Duodenal mucosa (tissue), 2 donors: ENCODE results near the gene SPSB1.

ENCODE experiments used
- H3K27ac ChIP-seq: one replicate; pipeline ENCODE4 v1.7.0; 2013; ENCODE audit warnings: low read depth, low read length
- H3K27me3 ChIP-seq, 2 donors: one replicate each; pipeline ENCODE4 v1.7.0; 2013; ENCODE audit warnings: low read length in 2 of 2, control low read depth in 1 of 2; ENCODE audit not compliant: insufficient read depth in 2 of 2, control insufficient read depth in 1 of 2
- H3K36me3 ChIP-seq, 2 donors: one replicate each; pipeline ENCODE4 v1.7.0; 2013; ENCODE audit warnings: low read length in 2 of 2, control low read depth in 1 of 2; ENCODE audit not compliant: insufficient read depth in 2 of 2, control insufficient read depth in 1 of 2
- H3K4me1 ChIP-seq, 2 donors: one replicate each; pipeline ENCODE4 v1.7.0; 2013; ENCODE audit warnings: low read length in 2 of 2, control low read depth in 1 of 2; ENCODE audit not compliant: insufficient read depth in 2 of 2, control insufficient read depth in 1 of 2
- H3K4me3 ChIP-seq, 2 donors: one replicate each; pipeline ENCODE4 v1.7.0; 2013; ENCODE audit warnings: low read length in 2 of 2, low read depth in 1 of 2
- H3K9ac ChIP-seq, 2 donors: one replicate each; pipeline ENCODE4 v1.7.0; 2013; ENCODE audit warnings: low read length in 2 of 2, low read depth in 1 of 2
- H3K9me3 ChIP-seq, 2 donors: one replicate each; pipeline ENCODE4 v1.7.0; 2013; ENCODE audit warnings: low read length in 2 of 2, control low read depth in 1 of 2; ENCODE audit not compliant: control insufficient read depth in 1 of 2

Gene SPSB1

DNA sequence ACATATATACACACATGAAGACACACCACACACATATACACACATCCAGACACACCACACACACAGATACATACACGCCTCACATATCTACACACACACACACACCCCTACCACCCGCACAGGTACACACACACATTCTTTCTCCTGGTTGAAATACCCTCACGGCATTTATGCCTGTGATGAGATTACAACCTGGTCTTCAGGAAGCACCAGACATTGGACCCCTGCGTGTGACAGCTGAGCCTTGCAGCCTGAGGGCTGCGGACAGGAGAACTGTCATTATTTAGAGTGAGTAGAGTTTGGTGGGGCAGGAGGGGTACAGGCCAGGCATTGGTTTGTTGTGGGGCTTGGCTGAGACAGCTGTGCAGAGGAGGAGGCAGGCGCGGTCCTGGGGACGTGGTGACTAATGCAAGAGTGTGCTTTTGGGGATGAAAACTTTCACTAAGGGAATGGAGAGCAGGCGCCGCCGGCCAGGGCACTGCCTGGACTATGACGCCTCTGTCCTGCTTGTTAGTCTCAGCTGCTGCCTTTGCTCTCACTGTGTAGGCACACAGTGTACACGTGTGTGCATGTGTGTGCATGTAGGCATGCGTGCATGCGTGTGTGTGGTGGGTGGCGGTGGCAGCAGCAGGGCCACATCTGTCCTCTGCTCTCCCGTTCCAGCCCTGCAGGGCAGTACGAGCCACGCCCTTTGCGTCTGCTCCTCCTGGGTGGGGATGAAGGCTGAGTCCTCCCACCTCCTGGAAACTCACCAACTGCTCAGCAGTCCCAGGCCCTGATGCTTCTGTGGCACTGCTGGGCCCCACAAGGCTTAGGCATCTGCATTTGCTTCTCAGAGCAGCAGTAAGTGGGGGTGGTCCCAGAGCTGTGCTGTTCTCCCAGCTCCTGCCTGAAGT lies 57.6 kb downstream of the SPSB1 start:
- H3K9me3 ChIP-seq = no peaks in the 10 kb centered on the region
- peaks cover 0 to 15% of the 10 kb centered on the region in 2 donors for H3K36me3 ChIP-seq
- no peak overlapping the region for H3K9ac ChIP-seq
- H3K27me3 ChIP-seq = no peaks in the 10 kb centered on the region
- H3K27ac ChIP-seq = no peak overlapping the region
- no peak overlapping the region for H3K4me3 ChIP-seq
- H3K4me1 ChIP-seq = peaks cover 30 to 36% of the 10 kb centered on the region in 2 donors

DNA sequence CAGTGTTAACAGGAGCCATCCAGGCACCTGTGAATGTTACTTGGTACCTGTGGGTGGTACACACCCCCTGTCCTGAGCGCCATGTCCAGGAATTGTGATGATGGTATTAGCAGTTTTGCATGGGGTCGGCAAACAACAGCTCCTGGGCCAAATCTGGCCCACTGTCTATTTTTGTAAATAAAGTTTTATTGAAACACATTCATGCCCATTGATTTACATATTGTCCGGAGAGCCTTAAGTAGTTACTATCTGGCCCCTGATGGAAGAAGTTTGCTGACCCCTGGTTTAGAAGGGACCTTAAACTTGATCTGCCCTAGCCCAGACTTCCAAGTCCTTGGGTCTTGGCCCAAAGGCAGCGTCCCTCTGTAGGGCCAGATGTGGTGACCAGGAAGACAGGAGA lies 58.3 kb downstream of the SPSB1 start:
- Histone ChIP-seq H3K36me3 (peaks cover 6 to 22% of the 10 kb centered on the region in 2 donors), H3K4me1 (peaks cover 24 to 31% of the 10 kb centered on the region in 2 donors), H3K27ac (no peak overlapping the region), H3K9ac (no peak overlapping the region), H3K27me3 (no peaks in the 10 kb centered on the region), H3K9me3 (no peaks in the 10 kb centered on the region), H3K4me3 (no peak overlapping the region)

DNA sequence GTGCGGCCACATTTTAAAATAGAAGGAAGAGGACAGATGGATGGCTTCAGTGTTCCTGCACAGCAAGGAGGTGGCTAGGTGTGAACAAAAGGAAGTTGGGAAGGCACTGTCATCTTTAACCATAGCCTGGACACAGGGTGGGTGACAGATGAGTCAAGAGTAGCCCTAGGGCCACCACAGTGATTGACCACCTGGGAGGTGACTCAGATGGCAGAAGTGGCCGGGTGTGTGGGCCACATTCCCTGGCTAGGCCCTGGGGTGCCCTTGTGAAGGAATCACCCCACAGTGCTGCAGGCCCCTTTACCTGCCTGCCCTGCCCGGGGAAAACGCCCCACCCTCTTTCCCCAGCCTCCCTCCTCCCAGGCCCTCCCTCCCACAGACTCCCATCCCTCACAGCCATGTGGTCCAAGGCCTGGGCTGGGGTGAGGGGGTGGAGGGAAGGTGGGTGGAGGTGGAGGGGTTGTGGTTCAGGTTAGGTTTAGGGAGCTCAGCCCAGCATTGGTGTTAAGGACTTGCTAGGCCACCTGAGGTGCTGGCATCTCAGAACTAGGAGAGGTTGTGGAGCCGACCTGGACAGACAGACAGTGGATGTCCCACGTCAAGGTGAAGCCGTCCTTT lies 59.1 kb downstream of the SPSB1 start:
- H3K36me3 ChIP-seq = peaks cover 13 to 30% of the 10 kb centered on the region in 2 donors
- H3K27me3 ChIP-seq = no peaks in the 10 kb centered on the region
- H3K27ac ChIP-seq = no peak overlapping the region
- no peak overlapping the region for H3K9ac ChIP-seq
- peaks cover 24 to 25% of the 10 kb centered on the region in 2 donors for H3K4me1 ChIP-seq
- no peak overlapping the region for H3K4me3 ChIP-seq
- H3K9me3 ChIP-seq = no peaks in the 10 kb centered on the region

DNA sequence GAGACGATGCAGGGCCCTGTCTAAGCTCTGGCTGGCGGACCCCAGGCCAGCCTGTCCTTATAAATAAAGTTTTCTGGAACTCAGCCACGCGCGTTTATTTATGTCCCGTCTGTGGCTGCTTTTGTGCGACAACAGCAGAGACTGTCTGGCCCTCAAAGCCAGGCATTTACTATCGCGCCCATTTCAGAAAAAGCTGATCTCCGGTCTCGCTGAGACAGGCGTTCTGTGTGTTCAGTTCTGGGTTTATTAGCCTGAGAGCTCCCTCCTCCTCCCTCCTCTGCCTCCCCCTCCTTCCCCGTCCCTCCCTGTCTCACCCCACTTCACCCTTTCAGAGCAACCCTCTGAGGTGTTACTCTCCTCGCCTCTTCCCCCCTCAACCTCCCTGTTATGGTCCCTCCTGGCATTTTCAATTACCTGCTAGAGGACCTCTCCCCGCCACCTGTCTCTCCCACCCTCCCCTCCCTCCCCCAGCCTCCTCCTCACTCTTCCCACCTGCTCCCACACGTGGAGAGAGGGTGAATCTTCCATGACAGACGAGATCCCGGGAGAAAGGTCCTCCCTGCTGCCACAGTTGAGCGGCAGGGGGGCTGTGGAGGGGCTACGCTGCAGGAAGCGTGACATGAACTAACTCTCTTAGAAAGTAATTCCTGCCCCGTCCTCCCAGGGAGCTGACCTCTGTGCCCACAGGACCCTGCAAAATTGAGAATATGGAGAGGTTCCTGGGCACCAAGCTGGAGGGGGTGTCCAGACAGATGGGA lies 59.9 kb downstream of the SPSB1 start:
- peaks cover 24 to 25% of the 10 kb centered on the region in 2 donors for H3K4me1 ChIP-seq
- no peak overlapping the region for H3K27ac ChIP-seq
- no peaks in the 10 kb centered on the region for H3K27me3 ChIP-seq
- no peak overlapping the region for H3K4me3 ChIP-seq
- peaks cover 13 to 37% of the 10 kb centered on the region in 2 donors for H3K36me3 ChIP-seq
- no peaks in the 10 kb centered on the region for H3K9me3 ChIP-seq
- no peak overlapping the region for H3K9ac ChIP-seq

DNA sequence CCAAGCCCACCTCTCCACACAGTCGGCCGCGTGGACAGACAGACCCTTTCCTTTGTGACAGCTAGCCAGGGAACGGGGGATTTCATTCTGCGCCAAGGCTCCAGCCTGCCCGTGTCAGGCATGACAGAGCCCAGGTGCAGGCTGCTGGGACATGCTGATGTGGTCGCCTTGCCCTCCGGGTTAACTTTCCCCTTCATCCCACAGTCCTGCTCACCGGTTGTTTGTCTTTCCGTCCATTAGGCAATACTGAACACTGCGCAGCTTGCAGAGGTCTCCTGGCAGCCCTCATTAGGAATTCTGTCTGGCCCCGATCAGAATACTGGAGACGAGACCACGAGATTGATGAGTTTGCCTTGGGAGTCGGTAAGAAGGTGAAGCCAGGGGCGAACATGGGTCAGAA lies 62.8 kb downstream of the SPSB1 start:
- H3K27ac ChIP-seq = no peak overlapping the region
- peaks cover 8 to 12% of the 10 kb centered on the region in 2 donors for H3K4me1 ChIP-seq
- no peak overlapping the region for H3K4me3 ChIP-seq
- H3K27me3 ChIP-seq = no peaks in the 10 kb centered on the region
- peaks cover 13 to 43% of the 10 kb centered on the region in 2 donors for H3K36me3 ChIP-seq
- H3K9me3 ChIP-seq = no peaks in the 10 kb centered on the region
- H3K9ac ChIP-seq = no peak overlapping the region

DNA sequence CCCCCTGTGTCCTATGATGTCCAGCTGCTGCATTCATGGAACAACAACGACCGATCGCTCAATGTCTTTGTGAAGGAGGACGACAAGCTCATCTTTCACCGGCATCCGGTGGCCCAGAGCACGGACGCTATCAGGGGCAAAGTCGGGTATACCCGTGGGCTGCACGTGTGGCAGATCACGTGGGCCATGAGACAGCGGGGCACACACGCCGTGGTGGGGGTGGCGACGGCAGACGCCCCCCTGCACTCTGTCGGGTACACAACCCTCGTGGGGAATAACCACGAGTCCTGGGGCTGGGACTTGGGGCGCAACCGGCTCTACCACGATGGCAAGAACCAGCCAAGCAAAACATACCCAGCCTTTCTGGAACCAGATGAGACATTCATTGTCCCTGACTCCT lies 63.3 kb downstream of the SPSB1 start:
- Histone ChIP-seq H3K9me3 (no peaks in the 10 kb centered on the region), H3K9ac (no peak overlapping the region), H3K27ac (no peak overlapping the region), H3K4me1 (peaks cover 5 to 7% of the 10 kb centered on the region in 2 donors), H3K27me3 (no peaks in the 10 kb centered on the region), H3K4me3 (no peak overlapping the region), H3K36me3 (peaks cover 13 to 46% of the 10 kb centered on the region in 2 donors)

DNA sequence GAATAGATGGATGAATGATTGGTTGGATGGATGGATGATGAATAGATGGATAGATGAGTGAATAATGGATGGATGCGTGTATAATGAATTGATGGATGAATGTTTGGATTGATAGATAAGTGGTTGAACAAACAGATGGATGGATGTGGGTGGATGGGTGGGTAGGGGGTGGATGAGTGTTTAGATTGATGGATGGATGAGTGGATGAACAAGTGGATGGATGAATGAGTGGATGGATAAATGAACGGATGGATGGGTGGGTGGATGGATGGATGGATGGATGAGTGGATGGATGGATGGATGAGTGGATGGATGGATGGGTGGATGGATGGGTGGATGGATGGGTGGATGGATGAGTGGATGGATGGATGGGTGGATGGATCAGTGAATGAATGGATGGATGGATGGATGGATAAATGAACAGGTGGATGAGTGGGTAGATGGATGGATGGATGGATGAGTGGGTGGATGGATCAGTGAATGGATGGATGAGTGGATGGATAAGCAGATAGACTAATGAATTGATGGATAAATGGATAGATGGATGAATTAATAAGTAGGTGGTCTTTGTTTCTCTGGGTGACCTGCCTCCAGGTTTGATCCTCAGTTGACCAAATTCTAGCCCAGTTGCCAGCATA lies 64.3 kb downstream of the SPSB1 start:
- H3K9me3 ChIP-seq = no peaks in the 10 kb centered on the region
- peaks cover 13 to 46% of the 10 kb centered on the region in 2 donors for H3K36me3 ChIP-seq
- H3K27ac ChIP-seq = no peak overlapping the region
- H3K27me3 ChIP-seq = no peaks in the 10 kb centered on the region
- H3K9ac ChIP-seq = no peak overlapping the region
- no peak overlapping the region for H3K4me3 ChIP-seq
- H3K4me1 ChIP-seq = peaks cover 0 to 7% of the 10 kb centered on the region in 2 donors

DNA sequence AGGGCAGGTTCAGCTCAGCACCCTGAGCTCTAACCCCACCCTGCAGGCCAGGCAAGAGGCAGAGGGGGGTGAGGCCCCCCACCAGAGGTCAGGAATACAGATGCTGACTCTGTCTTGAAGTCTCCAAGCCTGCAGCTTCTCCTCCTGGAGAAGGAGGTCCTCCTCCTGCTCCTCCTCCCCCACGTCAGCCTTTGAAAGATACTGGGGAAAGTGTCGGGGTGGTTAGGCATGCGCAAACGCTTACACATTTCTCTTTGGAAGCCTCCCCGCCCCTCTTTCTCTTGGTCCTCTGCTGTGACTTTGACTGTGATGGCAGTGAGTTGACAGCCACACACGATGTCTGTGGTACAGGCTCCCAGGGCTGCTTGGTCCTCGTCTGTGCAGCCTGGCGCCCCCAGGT lies 65.3 kb downstream of the SPSB1 start:
- H3K36me3 ChIP-seq = peaks cover 13 to 46% of the 10 kb centered on the region in 2 donors
- H3K27me3 ChIP-seq = no peaks in the 10 kb centered on the region
- H3K27ac ChIP-seq = no peak overlapping the region
- no peak overlapping the region for H3K9ac ChIP-seq
- no peak overlapping the region for H3K4me3 ChIP-seq
- no peaks in the 10 kb centered on the region for H3K9me3 ChIP-seq
- peaks cover 0 to 7% of the 10 kb centered on the region in 2 donors for H3K4me1 ChIP-seq

DNA sequence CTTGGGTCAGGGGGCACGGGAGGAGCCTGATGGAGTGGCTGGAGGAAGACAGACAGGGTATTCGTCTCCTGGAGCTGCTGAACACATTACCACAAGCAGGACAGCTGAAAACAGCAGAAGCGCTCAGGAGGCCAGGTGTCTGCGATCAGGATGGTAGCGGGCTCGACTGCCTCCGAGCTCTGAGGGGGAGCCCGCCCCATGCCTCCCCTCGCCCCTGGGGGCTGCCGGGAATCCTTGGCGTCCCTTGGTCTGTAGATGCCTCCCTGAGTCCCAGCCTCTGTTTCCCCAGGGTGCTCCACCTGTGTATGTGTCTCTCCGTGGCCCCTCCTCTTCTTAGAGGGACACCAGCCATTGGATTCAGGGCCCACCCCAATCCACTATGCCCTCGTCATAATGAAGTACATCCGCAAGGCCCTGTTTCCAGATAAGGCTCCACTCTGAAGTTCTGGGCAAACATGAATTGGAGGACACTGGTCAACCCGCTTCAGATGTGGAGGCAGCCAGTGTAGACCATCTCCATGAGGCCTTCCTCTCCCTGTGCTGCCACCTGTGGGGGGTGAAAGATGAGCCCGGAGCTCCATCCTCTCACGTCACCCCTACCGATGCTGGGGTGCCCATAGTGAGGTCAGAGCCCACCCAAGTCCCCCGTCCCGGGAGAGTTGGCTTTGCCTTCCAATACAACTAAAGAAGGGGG lies 67.8 kb downstream of the SPSB1 start:
- Histone ChIP-seq H3K27me3 (no peaks in the 10 kb centered on the region), H3K36me3 (peaks cover 12 to 40% of the 10 kb centered on the region in 2 donors), H3K4me3 (no peak overlapping the region), H3K9ac (no peak overlapping the region), H3K27ac (no peak overlapping the region), H3K4me1 (peaks cover 4 to 7% of the 10 kb centered on the region in 2 donors), H3K9me3 (no peaks in the 10 kb centered on the region)
